Stimulated activated CD4-positive, alpha-beta T cell treated with anti-CD3 and anti-CD28 coated beads, Interleukin-4, amount 100 ng/mL, for 24 hours (primary cell): ENCODE results near the gene CALML6.

Experiments used
- DNase-seq: peaks from one replicate; pipeline ENCODE4 v3.0.0-alpha.2; 2020

CALML6 gene

GRCh38 chr1:1911350-1912041, 3.6 kb upstream of the CALML6 start:
- no peak for DNase-seq

- no peak for DNase-seq
Observed at GRCh38 chr1:1914101-1914970, 724 bp upstream of the CALML6 start.

- DNase-seq: no peak
Observed at GRCh38 chr1:1915911-1916840, 1.1 kb downstream of the CALML6 start.

GRCh38 chr1:1916851-1917251, 1.8 kb downstream of the CALML6 start:
- DNase-seq: no peak

DNA sequence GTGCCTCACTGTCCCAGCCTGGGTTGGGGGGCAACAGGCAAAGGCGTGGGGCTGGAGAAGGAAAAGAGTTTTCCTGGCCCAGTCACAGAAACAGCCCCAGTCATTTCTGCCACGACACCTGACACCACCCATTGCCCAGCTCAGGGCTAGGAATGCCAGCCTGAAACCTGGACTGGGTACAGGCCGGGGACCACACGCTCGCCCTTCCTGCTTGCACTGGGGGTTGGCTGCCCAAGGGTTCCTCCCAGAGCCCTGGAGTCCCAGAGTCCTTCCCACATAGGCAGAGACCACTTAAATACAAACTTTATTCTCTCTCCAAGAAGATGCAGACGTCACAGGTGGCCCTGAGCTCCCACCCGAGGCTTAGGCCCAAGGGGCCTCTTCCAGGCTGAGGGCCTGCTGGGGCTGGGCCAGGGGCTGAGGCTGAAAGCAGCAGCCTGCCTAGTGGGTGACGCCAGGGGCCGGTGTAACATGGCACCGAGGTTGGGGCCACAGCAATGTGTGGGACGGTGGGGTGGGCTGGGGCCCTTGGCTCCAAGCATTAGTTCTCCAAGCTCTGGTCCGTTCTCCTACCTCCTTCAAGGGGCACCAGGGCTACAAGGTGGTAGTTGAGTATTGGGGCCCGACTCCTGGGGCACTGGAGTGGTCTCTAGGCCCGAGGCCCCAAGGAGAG, 2.4 kb downstream of the CALML6 start:
- no peak for DNase-seq

DNA sequence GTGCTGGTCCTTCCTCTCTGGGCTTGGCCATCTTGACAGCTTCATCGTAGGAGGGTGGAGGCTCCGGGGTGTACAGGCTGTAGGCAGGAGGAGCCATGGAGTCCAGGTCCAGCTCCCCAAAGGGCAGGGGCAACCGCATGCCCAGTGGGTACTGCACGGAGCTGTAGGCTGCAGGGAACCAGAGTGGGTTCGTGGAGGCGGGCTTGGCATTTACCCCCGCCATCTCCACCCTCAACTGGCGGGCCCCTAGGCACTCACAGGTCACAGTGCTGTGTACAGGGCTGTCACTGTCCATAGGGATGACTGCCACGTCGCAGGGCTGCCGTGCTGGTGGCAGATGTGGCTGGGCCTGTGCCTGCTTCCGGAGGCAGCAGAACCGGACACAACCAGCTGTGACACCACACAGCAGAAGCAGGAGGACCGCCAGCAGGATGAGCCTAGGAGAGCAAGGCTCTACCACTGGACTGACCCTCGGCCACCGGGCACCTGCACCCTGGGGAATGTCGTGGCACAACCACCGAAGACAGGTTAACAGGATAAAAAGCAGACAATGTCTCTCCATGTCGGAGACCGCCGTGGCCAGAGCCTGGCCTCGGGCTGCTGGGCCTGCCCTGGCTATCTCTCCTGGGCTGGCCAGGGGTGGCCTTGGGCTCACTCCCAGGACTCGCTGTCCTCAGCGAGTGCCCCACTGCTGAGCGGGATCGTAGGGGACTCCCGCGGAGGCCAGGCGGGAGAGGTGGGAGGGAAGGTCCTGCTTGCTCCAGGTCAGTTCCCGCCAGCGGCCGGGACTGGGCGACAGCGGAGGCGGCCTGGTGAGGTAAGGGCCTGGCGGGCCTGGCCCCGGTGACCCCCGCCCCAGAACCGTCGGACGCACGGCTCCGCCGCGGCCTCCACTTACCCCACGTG, 3.2 kb downstream of the CALML6 start:
- no peak for DNase-seq

DNA sequence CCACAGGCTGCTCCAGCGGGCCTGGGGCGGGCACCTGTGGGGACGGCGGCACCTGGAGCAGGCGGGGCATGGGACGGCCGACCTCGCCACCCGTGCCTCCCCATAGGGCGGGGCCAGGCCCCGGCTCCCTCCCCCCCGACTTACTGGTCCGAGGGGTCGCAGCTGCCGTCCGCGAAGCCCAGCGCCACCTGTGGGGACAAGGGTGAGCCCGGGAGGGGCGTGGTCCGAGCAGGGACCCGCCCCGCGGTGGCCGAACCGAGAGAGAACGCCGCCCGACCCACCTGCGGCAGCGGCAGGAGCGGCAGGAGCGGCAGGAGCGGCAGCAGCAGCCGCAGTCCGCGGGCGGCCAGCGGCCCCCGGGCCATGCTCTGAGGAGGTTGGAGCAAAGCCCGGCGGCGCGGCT, 3.8 kb downstream of the CALML6 start, which contains the start of gene TMEM52:
Gene TMEM52 (minus strand): TSS at position 379 of the 403 bp plus-strand sequence. CDS start 14 bp downstream, at position 365.
- no peak for DNase-seq

DNA sequence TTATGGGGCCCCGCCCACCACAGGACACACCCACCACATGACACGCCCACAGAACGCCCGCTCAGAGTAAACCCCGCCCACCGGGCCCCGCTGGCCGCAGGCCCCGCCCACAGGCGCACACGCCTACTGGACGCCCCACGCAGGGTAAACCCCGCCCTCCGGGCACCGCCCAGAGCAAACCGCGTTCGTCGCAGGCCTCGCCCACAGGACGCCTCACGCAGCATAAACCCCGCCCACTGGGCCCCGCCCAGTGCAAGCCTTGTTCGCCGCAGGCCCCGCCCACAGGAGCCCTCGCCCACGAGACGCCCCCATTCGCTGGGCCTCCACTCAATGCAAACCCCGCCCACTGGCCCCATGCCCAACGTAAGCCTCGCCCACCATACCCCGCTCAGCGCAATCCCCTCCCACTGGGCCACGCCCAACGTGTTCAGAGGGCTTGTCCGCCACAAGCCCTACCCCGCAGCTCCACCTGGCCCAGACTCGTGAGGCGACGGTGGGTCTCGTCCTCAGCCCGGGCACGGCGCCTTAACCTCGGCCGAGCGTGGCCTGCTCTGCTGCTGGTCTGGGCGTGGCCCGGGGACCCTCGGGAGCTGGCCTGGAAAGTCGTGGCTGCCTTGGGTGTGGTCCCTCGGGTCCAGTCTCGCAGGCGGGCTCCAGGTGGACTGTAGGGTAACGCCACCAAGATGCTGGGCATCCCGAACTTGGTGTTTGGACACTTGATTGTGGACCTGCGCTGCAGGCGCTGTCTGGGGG, 4.4 kb downstream of the CALML6 start:
- peak; percentile 97 for DNase-seq

DNA sequence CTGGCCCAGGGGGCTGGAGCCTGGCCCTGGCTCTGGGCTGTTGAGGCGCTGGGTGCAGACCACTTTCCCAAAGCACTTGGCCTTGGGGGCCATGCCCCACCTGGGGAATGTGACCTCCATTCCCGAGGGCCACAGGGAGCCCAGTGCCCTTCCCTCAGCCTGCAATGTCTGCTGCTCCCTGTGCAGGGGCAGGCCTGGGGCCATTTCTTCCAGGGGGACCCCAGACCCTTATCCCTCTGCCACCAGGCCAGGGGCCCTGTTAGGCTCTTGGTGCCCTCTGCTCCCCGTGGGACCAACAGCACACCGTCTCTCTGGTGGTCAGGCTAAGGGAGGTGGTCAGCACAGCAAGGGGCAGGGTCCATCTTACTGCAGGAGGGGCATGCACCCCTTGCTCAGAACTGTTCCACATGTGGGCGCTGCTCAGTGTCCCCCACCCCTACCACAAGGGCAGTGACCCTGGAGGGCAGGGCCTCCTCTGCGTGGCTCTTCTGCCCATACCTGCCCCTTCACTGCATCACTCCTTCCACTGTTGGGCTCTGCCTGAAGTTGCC, 5.1 kb downstream of the CALML6 start:
- no peak for DNase-seq

- no peak for DNase-seq
Observed at GRCh38 chr1:1920608-1921458, 5.8 kb downstream of the CALML6 start.

DNA sequence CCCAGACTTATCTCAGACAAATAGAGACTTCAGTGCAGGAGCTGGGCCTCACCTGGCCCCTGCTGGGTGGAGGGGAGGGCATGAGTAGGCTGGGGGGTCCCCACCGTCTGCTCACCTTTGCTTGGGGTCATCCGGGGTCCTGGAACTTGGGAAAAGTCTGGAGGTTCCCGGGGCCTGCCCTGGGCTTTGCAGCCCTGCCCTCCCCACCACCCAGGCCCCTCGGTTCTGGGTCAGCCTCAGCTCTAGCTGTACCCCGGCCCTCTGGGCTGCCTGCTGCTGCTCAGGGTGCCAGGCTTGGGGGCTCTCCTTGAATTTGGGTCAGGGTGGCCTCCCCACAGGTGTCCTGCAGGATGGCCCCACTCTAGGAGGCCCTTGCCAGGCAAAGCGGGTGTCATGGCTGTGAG, 6.4 kb downstream of the CALML6 start:
- no peak for DNase-seq

DNA sequence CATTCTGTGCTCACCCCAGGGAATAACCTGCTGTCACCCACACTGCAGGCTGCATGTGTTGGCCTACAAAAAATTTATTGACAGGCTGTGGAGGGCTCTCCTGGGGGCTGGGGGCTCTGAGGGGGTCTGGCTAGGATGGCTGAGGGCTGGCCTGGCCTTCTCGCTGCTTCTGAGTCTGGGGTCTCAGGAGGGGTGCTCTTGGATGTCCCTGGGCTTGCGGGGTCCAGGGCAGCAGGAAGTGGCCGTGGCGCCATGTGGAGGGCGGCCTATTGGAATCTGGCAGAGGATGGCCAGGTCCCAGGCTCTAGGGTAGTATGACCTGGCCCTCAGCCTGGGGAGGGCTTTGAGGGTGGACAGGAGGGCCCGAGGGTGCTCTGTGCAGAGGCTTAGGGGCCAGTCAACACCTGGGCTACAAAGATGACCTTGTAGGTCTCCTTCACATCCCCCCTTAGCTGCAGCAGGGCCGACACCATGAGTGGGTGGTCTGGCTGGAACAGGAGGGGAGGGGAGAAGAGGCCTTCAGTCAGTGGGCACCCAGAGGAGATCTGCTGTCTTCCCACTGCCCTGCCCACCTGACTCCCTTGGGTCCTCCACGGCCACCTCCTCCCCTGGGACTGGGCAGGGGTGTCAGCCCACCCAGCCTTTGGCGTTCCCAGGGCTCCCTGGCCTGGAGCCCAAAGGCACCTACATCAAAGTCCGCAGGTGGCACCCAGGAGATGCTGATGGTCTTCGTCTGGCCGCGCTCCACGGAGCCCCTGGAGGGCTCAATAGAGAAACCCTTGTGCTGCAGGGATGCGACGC, 7.0 kb downstream of the CALML6 start:
- DNase-seq: no peak

DNA sequence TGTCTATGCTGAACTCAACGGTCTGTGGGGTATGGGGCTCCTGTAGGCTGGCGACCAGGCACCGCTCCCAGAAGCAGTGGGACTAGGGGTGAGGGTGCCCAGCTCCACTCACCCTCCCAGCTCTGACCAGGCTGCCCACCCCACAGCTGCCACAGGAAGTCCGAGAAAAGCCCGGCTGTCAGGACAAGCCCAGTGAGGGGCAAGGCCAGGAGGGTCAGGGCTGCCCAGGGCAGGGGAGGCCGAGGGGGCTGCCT, 7.6 kb downstream of the CALML6 start:
- DNase-seq: no peak

DNA sequence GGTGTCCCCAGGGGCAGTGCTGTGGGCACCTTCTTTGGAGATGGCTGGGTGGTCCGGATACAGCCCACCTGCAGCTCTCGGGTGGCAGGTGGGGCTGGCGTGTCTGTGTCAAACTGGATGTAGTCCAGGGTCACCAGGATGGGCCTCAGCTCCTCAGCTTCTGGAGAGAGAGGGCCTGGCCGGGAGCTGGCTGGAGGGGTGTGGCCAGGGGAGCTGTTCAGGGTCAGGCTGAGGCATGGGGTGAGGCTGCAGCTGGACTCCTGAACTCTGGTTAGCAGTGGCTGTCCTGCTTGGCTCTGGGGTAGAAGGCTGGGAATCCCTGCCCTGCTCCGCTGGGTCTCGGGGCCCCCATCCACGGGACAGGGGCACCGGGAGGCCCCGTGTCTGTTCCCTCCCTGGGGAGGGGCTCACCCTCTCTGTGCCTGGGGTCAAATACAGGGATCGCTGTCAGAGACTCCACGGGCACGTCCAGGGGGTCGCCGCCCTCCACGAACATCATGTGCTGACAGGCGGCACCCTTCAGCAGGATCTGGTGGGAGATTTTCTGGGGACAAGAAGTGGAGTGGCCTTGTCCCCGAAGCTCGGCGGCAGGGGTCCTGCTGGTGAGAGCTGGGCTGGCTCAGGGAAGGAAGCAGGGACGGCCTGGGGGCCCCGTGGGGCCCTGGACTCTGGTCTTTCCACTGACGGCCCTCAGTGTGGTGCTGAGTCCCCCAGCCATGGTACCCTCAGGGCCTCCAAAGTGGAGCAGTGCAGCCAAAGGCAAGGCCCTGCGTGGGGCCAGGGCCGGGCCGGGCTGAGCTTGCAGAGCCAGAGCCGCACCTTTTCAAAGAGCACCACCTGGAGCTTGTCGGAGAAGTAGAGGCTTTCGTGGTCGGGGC, 8.1 kb downstream of the CALML6 start:
- DNase-seq: no peak

GRCh38 chr1:1924386-1924785, 9.3 kb downstream of the CALML6 start:
- DNase-seq: no peak

DNA sequence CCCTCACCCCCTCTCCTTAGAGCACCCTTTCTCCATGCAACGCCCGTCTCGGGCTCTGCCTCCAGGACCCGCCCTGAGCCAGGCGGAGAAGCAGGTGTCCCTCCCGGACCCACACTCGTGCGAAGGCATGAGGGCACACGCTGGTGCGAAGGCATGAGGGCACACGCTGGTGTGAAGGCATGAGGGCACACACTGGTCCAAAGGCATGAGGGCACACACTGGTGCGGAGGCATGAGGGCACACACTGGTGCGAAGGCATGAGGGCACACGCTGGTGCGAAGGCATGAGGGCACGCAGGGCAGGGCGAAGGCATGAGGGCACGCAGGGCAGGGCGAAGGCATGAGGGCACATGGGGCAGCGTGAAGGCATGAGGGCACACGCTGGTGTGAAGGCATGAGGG, 9.8 kb downstream of the CALML6 start:
- DNase-seq: no peak

GRCh38 chr1:1925437-1926345, 10.6 kb downstream of the CALML6 start:
- no peak for DNase-seq
